ENCODE results near the gene LRRC36. TPM values are rescaled to one million over a fixed set of nuclear protein-coding genes. Genes with fewer than 3 reads are reported as not detected.
A peak's percentile ranks its signal among the peaks of the same experiment; 100 is the strongest.

LRRC36 gene
- polyA plus RNA-seq, 10 donors, result 0.15 to 1.7 (median 0.30) TPM

DNA sequence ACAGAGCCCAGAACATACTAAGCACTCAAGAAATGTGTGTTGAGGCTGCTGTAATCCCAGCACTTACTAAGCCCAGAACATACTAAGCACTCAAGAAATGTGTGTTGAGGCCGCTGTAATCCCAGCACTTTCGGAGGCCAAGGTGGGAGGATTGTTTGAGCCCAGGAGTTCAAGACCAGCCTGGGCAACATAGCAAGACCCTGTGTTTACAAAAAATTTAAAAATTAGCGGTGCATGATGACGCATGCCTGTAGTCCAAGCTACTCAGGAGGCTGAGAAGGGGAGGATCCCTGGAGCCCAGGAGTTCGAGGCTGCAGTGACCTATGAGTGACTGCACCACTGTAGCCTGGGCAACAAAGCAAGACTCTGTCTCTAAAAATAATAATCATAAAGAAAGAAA is 96.4 kb downstream of the LRRC36 start:
- DNase-seq, result no peak

DNA sequence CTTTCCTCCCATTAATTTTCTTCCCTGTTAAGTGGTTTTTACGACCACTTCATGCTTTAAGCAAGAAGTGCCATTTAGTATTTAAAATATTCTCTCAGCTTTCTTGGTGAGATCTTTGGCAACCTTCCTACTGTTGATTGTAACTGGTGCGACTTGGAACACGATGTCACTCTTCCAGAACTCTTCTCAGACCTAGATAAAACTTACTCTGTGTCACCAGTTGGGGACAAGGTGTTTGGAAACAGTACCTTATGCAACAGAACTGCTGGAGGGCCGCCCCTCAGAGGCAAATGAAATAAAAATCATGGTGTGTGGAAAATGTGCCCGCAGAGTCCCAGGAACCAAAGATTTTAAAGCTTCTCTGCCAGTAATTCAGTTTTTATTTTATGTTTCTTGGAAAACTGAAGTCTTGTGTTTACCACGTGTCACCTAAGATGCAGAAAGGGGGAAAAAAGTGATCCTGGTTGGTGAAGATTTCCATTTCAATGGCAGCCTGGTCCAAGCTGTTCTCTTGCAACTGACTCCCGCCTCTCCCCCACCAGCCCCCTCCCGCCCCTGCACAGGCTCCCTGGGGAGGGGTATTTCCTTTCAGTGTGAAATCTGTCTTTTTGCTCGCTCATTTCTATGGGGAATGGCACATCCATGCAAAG is 97.1 kb downstream of the LRRC36 start:
- no peak for DNase-seq

DNA sequence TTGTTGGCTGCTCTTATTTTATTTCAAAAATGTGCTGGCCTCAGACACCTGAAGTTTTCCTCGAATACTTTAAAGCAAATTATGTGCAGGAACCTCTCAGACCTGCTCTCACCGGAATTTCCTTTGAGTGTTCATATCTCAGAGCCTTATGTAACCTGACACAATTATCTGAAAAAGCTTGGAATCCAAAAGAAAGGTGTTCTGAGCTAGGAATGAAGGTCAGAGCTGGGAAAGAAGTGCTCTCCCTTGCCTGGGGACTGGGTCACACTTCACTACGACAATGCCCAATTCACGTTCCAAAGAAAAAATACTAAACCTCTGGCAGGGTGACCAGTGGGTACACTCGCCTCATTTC is 97.6 kb downstream of the LRRC36 start:
- no peak for DNase-seq

DNA sequence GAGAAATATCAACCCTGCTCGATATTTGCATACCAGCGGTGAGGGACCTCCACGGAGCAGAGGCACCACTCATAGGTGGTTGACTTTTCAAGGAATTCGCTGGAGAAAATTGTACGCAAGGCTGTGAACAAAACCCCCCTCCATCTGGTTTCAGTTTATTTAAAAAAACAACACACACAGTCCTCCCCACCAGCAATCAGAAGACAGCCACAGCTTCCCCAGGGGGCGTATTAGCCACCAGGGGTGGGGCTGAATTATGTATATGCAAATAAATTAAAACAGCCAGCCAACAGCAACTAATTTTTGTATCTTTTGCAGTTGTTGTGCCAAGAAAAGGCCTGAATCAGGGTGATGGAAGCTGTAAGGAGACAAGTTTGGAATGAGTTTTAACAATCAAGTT is 98.4 kb downstream of the LRRC36 start:
- peak in 2 of 3 donors; percentile 40 to 51 for DNase-seq

DNA sequence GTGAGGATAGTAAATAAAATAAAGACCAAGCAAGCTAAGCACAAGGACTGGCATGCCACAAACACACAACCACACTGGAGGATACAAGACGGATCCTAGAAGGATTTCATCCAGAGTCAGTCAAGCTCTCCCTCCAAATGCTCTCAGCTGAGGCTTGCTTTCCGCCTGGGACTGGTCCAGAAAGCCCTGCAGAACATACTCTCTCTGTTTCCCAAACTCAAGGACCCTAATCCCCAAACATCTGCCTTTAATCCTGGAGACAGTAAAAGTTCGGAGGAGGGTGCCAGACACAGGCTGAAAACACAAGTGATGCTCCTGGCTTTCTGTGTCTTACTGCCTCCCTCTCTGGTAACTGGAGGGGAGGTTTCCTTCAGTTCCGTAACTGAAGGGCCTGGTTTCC is 99.0 kb downstream of the LRRC36 start:
- DNase-seq, result peak in 1 of 3 donors; percentile 72

DNA sequence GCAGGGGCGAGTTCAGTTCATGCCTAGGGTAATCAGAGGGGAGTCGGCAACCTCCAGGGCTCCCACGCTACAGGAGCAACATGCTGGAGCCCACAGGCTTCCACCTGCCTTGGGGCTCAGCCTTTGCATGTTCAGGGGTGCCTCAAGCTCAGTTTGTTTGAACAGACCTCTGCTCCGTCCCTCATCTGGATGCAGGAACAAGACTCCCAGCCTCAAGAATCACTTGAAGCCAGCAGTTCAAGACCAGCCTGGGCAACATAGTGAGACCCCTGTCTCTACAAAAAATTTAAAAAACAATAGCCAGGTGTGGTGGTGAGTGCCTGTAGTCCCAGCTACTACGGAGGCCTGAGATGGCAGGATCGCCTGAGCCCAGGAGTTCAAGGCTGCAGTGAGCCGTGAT is 99.4 kb downstream of the LRRC36 start:
- no peak for DNase-seq

DNA sequence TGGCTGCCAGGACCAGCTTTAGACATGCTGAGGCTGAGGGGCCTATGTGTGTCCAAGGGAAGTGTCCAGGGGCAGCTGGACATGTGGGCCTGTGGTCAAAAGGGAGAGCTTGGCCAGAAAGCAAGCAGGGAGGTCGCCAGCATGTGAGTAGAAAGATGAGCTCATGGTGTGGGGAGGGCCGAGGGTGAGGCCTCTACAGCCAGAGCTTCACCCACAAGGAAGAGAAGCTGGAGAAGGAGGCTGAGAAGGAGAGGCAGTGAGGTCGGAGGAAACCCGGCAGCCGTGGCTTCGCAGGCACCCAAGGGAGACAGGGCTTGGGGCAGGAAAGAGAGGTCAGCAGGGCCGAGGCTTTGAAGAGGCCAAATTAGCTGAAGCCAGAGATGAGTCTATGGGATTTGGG is 100.3 kb downstream of the LRRC36 start:
- DNase-seq, result peak in 2 of 3 donors; percentile 45 to 78

DNA sequence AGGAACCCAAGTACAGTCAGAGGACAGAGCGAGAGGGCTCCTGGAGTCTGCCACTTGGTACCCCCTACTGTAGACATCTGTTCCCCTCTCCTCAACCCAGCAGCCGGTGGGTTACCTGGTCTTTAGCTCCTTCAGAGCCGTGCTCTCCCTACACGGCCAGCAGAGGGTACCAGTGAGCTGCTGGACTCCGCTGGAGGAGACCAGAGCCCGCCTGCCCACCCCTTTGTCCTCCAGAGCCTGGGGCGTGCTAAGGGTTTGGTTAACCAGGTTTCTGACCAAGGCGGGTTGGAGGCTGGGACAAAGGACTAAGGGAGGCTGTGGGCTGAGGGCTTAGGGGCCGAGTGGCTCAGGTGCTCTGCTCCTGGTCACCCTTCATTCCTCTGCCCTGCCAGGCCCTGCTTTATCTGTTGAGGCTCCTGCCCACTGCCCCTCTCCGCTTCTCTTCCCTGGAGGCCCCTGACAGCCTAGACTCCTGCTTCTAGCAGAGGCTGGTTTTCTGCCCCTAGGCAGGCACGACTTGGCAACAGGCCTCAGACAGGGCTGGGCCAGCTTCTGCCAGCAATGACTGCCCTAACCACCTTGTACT is 101.6 kb downstream of the LRRC36 start:
- peak; percentile 47 to 79 (median 70) for DNase-seq

DNA sequence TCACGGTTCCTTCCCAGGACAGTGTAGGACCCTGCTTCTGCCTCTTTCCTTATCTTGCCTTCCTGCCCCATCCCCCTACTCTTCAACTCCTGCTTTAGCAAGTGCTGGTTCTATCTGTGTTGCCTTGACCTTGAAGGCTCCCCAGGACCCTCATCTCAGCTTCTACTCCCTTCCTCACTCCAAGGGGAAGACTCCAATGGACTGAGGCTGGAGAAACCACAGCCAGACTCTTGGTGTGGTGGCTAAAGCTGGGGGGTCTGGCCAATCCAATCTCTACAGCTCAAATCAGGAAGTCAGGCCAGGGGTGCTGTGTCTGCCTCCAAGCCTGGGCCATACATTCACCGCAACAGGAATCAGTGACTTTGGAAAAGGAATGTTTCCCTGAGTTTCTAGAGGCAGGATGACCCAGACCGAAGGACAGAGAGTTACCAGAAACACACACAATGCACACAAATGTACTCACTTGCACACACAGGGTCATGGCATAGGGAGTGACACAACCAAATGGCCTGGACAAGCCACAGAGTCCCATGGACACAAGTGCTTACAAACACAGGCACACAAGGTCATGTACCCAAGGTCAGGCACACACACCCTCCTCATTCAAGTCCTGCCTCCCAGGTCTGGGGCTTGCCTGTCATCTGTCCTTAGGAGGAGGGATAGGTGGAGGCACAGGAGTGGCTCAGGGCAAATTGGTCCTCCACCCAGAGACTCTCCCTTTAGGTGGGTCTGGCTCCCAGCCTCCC is 102.6 kb downstream of the LRRC36 start:
- no peak for DNase-seq

DNA sequence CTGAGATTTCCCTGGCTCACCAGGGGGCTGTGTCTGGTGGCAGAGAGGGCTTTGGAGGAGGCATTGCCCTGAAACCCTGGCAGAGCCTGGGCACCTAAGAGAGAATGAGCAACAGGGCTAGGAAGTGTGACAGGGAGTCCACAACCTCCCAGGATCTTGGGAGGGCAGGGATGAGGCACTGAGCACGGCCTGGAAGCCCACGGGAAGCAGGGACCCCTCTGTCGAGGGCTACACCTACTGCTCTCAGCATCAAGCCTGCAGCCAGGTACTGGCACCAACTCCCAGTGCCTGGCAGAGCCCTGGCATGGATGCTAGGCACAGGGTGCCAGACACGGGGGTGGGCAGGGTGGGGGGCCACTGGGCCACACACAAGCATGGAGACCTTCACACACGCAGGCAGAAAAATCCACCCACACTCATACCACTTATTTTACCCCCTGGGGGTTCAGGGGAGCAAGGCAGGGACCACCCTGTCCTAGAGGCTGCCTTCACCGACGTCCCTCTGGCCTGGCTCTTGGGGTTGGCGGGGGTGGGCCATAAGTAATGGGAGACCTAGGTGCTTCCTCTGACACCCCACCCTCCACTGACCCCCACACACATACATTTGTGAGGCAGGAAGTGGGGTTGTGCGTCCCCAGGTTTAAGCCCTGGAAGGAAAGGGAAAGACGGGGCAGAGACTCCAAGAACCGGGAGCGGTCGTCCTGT is 103.3 kb downstream of the LRRC36 start:
- DNase-seq, result no peak

DNA sequence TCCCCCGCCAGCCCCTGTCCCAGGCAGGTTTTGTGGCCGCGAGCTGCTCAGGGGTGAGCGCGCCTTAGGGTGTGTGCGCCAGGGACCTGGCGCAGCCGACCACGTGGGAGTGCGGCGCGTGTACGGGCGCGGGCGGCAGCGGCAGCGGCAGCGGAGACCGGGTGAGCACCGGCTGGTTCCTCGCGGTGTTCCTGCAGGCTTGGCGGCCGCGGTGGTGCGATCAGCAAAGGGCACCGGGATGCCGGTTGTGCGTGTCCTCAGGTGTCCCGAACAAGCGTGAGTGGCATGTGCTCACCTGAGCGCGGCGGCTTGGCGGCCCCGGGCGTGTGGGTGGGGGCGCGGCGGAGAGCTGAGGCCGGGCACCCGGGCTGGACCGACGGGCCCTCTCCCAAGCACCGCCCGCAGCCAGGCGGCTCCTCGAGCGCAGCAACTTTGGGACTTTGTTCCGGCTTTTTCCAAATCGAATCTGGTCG is 103.9 kb downstream of the LRRC36 start:
- no peak for DNase-seq

DNA sequence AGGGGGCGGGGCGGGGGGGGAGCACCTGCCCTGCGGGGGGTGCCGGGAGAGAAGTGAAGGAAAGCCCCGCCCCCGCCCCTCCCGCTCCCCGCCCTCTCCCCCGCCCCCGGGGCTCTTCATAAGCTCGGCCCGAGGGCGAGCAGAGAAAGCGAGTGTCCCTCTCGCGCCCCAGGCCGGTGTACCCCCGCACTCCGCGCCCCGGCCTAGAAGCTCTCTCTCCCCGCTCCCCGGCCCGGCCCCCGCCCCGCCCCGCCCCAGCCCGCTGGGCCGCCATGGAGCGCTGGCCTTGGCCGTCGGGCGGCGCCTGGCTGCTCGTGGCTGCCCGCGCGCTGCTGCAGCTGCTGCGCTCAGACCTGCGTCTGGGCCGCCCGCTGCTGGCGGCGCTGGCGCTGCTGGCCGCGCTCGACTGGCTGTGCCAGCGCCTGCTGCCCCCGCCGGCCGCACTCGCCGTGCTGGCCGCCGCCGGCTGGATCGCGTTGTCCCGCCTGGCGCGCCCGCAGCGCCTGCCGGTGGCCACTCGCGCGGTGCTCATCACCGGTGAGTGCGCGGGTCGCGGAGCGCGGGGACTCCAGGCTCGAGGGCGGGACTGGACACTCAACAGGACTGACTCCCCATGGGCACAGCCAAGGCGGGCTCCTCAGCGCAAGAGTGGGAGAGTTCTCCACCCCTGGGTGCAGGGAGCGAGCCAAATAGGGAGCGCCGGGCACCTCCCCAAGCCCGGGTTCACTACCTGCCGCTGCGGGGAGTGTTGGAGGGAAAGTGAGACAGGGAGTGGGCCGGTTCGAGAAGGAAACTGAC is 104.6 kb downstream of the LRRC36 start, which contains the start of gene HSD11B2:
TSS of gene HSD11B2 (plus strand) at position 145 of the 798 bp plus-strand sequence. CDS start at position 273, 128 bp downstream.
- DNase-seq, result peak; percentile 42 to 69 (median 47)

DNA sequence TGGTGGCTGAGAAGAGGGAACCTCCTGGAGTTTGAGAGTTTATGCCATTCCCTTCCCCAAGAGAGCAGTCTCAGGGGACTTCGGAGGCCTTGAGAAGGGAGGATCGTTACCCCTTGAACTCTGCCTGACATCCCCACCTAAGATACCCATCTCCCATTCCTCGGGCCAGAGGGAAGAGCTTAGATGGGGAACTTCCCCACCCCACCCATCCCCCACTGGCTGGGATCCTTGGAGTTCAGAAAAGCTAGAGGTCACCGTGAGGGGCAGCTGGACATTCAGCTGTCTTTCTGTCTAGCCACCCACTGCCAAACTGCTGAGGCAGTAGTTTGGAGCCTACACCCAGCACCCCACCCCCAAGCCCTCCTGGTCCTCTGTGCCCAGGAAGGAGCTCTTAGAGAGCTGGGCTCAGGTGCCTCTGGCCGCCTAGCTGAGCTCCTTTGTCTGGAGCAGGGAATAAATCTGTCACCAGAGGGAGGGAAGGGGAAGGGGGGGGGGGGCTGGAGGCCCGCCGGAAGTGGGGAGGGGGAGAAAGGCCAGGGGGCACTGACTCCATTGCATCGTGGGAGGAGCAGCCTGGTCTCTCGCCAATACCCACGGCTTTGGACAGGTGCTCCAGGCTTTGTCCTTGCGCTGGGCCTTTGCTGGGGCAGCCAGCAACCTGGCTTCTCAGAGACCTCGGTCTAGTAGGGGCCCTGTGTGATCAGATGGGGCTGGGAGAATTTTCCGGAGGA is 105.3 kb downstream of the LRRC36 start:
- no peak for DNase-seq

DNA sequence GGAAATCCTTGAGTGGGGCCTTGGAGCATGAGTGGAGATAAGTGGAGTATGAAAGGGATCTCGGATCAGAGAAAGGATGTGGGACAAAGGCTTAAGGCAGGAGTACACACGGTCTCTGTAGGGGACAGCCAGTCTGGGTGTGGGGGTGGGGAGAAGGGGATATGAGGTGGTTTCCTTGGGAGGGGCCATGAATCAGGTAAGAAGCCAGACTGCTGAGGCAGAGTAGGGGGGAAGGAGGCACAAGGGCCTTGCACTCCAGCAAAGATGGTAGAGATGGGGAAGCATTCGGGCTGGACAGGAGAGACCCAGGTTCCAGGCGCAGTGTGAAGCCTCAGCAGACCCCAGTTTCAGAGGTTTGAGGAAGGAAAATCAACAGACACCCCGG is 105.9 kb downstream of the LRRC36 start:
- no peak for DNase-seq

DNA sequence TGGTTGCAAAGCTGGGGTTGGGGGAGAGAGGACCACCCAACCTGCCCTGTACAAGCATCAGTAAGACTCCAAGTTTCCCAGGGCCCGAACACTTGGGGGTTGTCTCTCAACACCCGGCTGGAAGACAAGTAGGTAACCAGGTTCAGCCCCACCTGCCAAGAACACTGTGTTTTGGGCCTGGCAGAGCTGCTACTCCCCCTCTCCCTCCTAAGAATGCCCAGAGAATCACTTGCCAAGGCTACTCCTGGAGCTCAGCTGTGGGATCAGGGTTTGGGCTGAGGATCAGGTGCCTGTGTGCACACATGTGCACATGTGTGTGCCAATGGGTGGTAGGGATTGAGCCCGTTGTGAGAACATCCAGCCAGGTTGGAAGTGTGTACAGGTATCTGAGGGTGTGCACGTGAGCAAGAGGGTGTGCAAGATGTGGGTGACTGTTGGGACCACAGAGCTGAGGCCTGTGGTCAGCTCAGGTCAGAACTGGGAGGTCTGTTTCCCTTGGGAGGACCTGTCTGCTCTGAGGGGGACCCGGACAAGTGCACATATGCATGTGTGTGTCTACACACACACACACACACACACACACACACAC is 106.6 kb downstream of the LRRC36 start:
- no peak for DNase-seq

Other genes starting within 250 kb of the LRRC36 start
- gene PHAF1, start 216.9 kb upstream of the LRRC36 start, polyA plus RNA-seq (ENCODE audit: insufficient read length in 10 of 10), result 10 to 100 TPM; 15.6 to 20.5 (median 18.9) TPM
- gene B3GNT9, start 175.8 kb upstream of the LRRC36 start, polyA plus RNA-seq (ENCODE audit: insufficient read length in 10 of 10), result 10 to 100 TPM in 8 of 10 donors, 1 to 10 TPM in 2; 8.1 to 16.6 (median 11.5) TPM
- gene TRADD, start 166.9 kb upstream of the LRRC36 start, polyA plus RNA-seq (ENCODE audit: insufficient read length in 10 of 10), result 1 to 10 TPM; 2.4 to 8.4 (median 3.6) TPM
- 1 to 10 TPM in 9 of 10 donors, under 1 TPM in 1; 0.96 to 3.4 (median 2.3) TPM for gene FBXL8, start 166.9 kb upstream of the LRRC36 start, polyA plus RNA-seq (ENCODE audit: insufficient read length in 10 of 10)
- 1 to 10 TPM; 1.5 to 8.6 (median 3.7) TPM for gene HSF4, start 162.1 kb upstream of the LRRC36 start, polyA plus RNA-seq (ENCODE audit: insufficient read length in 10 of 10)
- gene NOL3, start 156.3 kb upstream of the LRRC36 start, polyA plus RNA-seq (ENCODE audit: insufficient read length in 10 of 10), result 10 to 100 TPM; 14.6 to 36.6 (median 26.6) TPM
- gene MATCAP1, start 142.9 kb upstream of the LRRC36 start, polyA plus RNA-seq (ENCODE audit: insufficient read length in 10 of 10), result 10 to 100 TPM; 12.5 to 26.5 (median 18.1) TPM
- 10 to 100 TPM in 5 of 10 donors, 1 to 10 TPM in 5; 7.6 to 13.9 (median 9.9) TPM for gene EXOC3L1, start 136.7 kb upstream of the LRRC36 start, polyA plus RNA-seq (ENCODE audit: insufficient read length in 10 of 10)
- 10 to 100 TPM; 31.7 to 48.1 (median 41.0) TPM for gene E2F4, start 134.7 kb upstream of the LRRC36 start, polyA plus RNA-seq (ENCODE audit: insufficient read length in 10 of 10)
- gene ELMO3, start 127.7 kb upstream of the LRRC36 start, polyA plus RNA-seq (ENCODE audit: insufficient read length in 10 of 10), result 1 to 10 TPM in 6 of 10 donors, under 1 TPM in 4; 0.48 to 2.2 (median 1.2) TPM
- 10 to 100 TPM; 15.0 to 28.3 (median 19.5) TPM for gene TMEM208, start 99.7 kb upstream of the LRRC36 start, polyA plus RNA-seq (ENCODE audit: insufficient read length in 10 of 10)
- gene FHOD1, start 79.3 kb upstream of the LRRC36 start, polyA plus RNA-seq (ENCODE audit: insufficient read length in 10 of 10), result 10 to 100 TPM; 15.8 to 28.2 (median 18.6) TPM
- gene SLC9A5, start 77.8 kb upstream of the LRRC36 start, polyA plus RNA-seq (ENCODE audit: insufficient read length in 10 of 10), result 1 to 10 TPM in 7 of 10 donors, under 1 TPM in 3; 0.72 to 1.6 (median 1.3) TPM
- 10 to 100 TPM in 3 of 10 donors, 1 to 10 TPM in 7; 4.3 to 13.5 (median 7.5) TPM for gene PLEKHG4, start 47.3 kb upstream of the LRRC36 start, polyA plus RNA-seq (ENCODE audit: insufficient read length in 10 of 10)
- under 1 TPM; 0.05 to 0.36 (median 0.28) TPM for gene KCTD19, start 74 bp upstream of the LRRC36 start, polyA plus RNA-seq (ENCODE audit: insufficient read length in 10 of 10)
- 100 to 1,000 TPM; 305 to 544 (median 455) TPM for gene TPPP3, start 66.7 kb downstream of the LRRC36 start, polyA plus RNA-seq (ENCODE audit: insufficient read length in 10 of 10)
- 10 to 100 TPM; 15.6 to 24.9 (median 18.8) TPM for gene ZDHHC1, start 89.7 kb downstream of the LRRC36 start, polyA plus RNA-seq (ENCODE audit: insufficient read length in 10 of 10)
- gene HSD11B2, start 104.3 kb downstream of the LRRC36 start, polyA plus RNA-seq (ENCODE audit: insufficient read length in 10 of 10), result 10 to 100 TPM in 4 of 10 donors, 1 to 10 TPM in 6; 3.8 to 13.3 (median 8.1) TPM
- 10 to 100 TPM; 51.9 to 64.9 (median 60.4) TPM for gene ATP6V0D1, start 154.3 kb downstream of the LRRC36 start, polyA plus RNA-seq (ENCODE audit: insufficient read length in 10 of 10)
- gene AGRP, start 156.7 kb downstream of the LRRC36 start, polyA plus RNA-seq (ENCODE audit: insufficient read length in 10 of 10), result under 1 TPM in 2 of 10 donors, not detected in 8; 0.22 to 0.28 TPM
- 10 to 100 TPM; 36.7 to 51.9 (median 42.5) TPM for gene RIPOR1, start 202.0 kb downstream of the LRRC36 start, polyA plus RNA-seq (ENCODE audit: insufficient read length in 10 of 10)
- gene CTCF, start 235.7 kb downstream of the LRRC36 start, polyA plus RNA-seq (ENCODE audit: insufficient read length in 10 of 10), result 10 to 100 TPM; 37.2 to 50.1 (median 41.7) TPM

Data from muscle of back (tissue), 11 donors.